Measurements from ENCODE around the gene FAM227A. TPM values are rescaled to one million over a fixed set of nuclear protein-coding genes. Genes with fewer than 3 reads are reported as not detected.

FAM227A gene
- total and polyA plus RNA-seq, 2 of the 13 experiments (the other 11 are each of a cell fraction or from before 2014, with no cell fraction given) = 1.0 to 1.5 TPM

GRCh38 chr22:38656256-38657044 is at the start of gene FAM227A, which contains the start of gene CBY1 (continued):
- TF ChIP-seq REL (CRISPR knock-in tag; conservative IDR thresholded peaks at IDR 0.05) (no peak), CREM (IDR thresholded peaks at IDR 0.05) (no peak), CREM (CRISPR knock-in tag; IDR thresholded peaks at IDR 0.05) (no peak), FOXM1 (CRISPR knock-in tag; IDR thresholded peaks at IDR 0.05) (no peak), ZC3H4 (CRISPR knock-in tag; IDR thresholded peaks at IDR 0.05; ENCODE audit: borderline replicate concordance) (no peak), EP300 (IDR thresholded peaks at IDR 0.05; ENCODE audit: low read depth in 2 of 2, low read length in 2 of 2) (no peak), EP300 (CRISPR knock-in tag; IDR thresholded peaks at IDR 0.05; ENCODE audit: borderline replicate concordance) (no peak), SMYD3 (CRISPR knock-in tag; IDR thresholded peaks at IDR 0.05) (no peak), SNAPC2 (CRISPR knock-in tag; IDR thresholded peaks at IDR 0.05) (no peak), ZNF18 (CRISPR knock-in tag; IDR thresholded peaks at IDR 0.05; ENCODE audit: insufficient replicate concordance) (no peak), ZGPAT (CRISPR knock-in tag; IDR thresholded peaks at IDR 0.05) (no peak; the same call in 1 of the 2 replicates), ARID5B (CRISPR knock-in tag; IDR thresholded peaks at IDR 0.05) (no peak), FUBP1 (CRISPR knock-in tag; IDR thresholded peaks at IDR 0.05; ENCODE audit: borderline replicate concordance) (no peak), ZNF674 (CRISPR knock-in tag; IDR thresholded peaks at IDR 0.05; ENCODE audit: low read depth) (no peak), ZMAT3 (CRISPR knock-in tag; conservative IDR thresholded peaks at IDR 0.05) (no peak), ISL2 (CRISPR knock-in tag; IDR thresholded peaks at IDR 0.05) (peak; percentile 32; the same call in 1 of the 2 replicates), ZNF430 (CRISPR knock-in tag; IDR thresholded peaks at IDR 0.05) (no peak; the same call in 1 of the 2 replicates), KDM2A (CRISPR knock-in tag; IDR thresholded peaks at IDR 0.05; ENCODE audit: borderline replicate concordance, low read depth) (peak; percentile 72; the same call in 1 of the 2 replicates), NFATC3 (CRISPR knock-in tag; IDR thresholded peaks at IDR 0.05) (peak; percentile 45; the same call in 1 of the 2 replicates), ZNF558 (CRISPR knock-in tag; IDR thresholded peaks at IDR 0.05; ENCODE audit: borderline replicate concordance) (peak; percentile 7; the same call in 1 of the 2 replicates)

All from HepG2 (cell line).